GM23338 (cell line): ENCODE measurements around the gene CHD9. TPM values are rescaled to one million over a fixed set of nuclear protein-coding genes. Genes with fewer than 3 reads are reported as not detected.

Experiments
- ATAC-seq: fragments of 200-7000 bp; cut with Tn5 transposase; 3 replicates; pipeline ENCODE4 v1.9.1; 2020
- DNase-seq: peaks from one replicate; pipeline ENCODE4 v3.0.0-alpha.2; 2015; ENCODE audit warnings: low spot score
- H2AFZ ChIP-seq: fragments of 200-600 bp; sonication (generic); 2 replicates; pipeline ENCODE4 v1.8.0; 2016; ENCODE audit warnings: antibody characterized with exemption, mild to moderate bottlenecking, moderate library complexity
- H3F3A ChIP-seq: fragments of 200-600 bp; sonication (generic); replicated peaks from 2 replicates; pipeline ENCODE4 v1.8.0; 2017; ENCODE audit warnings: antibody characterized with exemption, mixed run types, low read depth
- H3K27ac ChIP-seq: fragments of 200-600 bp; sonication (generic); 2 replicates; pipeline ENCODE4 v1.6.1; 2016; ENCODE audit warnings: low read depth
- H3K27me3 ChIP-seq: fragments of 200-600 bp; sonication (generic); 2 replicates; pipeline ENCODE4 v1.8.0; 2016; ENCODE audit warnings: mild to moderate bottlenecking, mixed run types, moderate library complexity; ENCODE audit not compliant: insufficient read depth
- H3K36me3 ChIP-seq: fragments of 200-600 bp; sonication (generic); 2 replicates; pipeline ENCODE4 v1.8.0; 2016; ENCODE audit warnings: mild to moderate bottlenecking; ENCODE audit not compliant: insufficient read depth
- H3K4me1 ChIP-seq: fragments of 200-600 bp; sonication (generic); 2 replicates; pipeline ENCODE4 v1.8.0; 2016; ENCODE audit warnings: mild to moderate bottlenecking, moderate library complexity; ENCODE audit not compliant: insufficient read depth
- H3K4me2 ChIP-seq: fragments of 200-600 bp; sonication (generic); 2 replicates; pipeline ENCODE4 v1.7.1; 2017; ENCODE audit warnings: mixed run types
- H3K4me3 ChIP-seq: fragments of 200-600 bp; sonication (generic); 2 replicates; pipeline ENCODE4 v1.6.1; 2016; ENCODE audit warnings: mixed run types
- H3K79me2 ChIP-seq: fragments of 200-600 bp; sonication (generic); replicated peaks from 2 replicates; pipeline ENCODE4 v1.8.0; 2017; ENCODE audit warnings: mild to moderate bottlenecking; ENCODE audit not compliant: insufficient read depth
- H3K9me2 ChIP-seq: fragments of 200-600 bp; sonication (generic); 2 replicates; pipeline ENCODE4 v1.8.0; 2017; ENCODE audit not compliant: insufficient read depth
- H4K20me1 ChIP-seq: fragments of 200-600 bp; sonication (generic); replicated peaks from 2 replicates; pipeline ENCODE4 v1.8.0; 2017; ENCODE audit warnings: mild to moderate bottlenecking; ENCODE audit not compliant: insufficient read depth
- H3K27ac Mint-ChIP-seq: 2 replicates; pipeline ENCODE4 v1.8.0; 2020; ENCODE audit warnings: inconsistent platforms, mild to moderate bottlenecking, moderate library complexity, mixed read lengths
- H3K27me3 Mint-ChIP-seq: 3 replicates; pipeline ENCODE4 v1.8.0; 2022; ENCODE audit warnings: low read depth, mild to moderate bottlenecking, moderate library complexity, mixed read lengths, inconsistent platforms; ENCODE audit not compliant: insufficient read depth, poor library complexity
- H3K36me3 Mint-ChIP-seq: 3 replicates; pipeline ENCODE4 v1.8.0; 2021; ENCODE audit warnings: low read depth, mild to moderate bottlenecking, inconsistent platforms, moderate library complexity, mixed read lengths
- H3K4me1 Mint-ChIP-seq: 3 replicates; pipeline ENCODE4 v1.8.0; 2020; ENCODE audit warnings: mild to moderate bottlenecking, inconsistent platforms, mixed read lengths
- H3K4me3 Mint-ChIP-seq: 3 replicates; pipeline ENCODE4 v1.8.0; 2021; ENCODE audit warnings: moderate library complexity, mild to moderate bottlenecking, inconsistent platforms, mixed read lengths
- H3K9me3 Mint-ChIP-seq: 3 replicates; pipeline ENCODE4 v1.8.0; 2020; ENCODE audit warnings: moderate library complexity, mild to moderate bottlenecking, inconsistent platforms, mixed read lengths
- CREB1 ChIP-seq: fragments of 250-450 bp; sonication (Bioruptor Pico); IDR thresholded peaks from 2 replicates; pipeline ENCODE4 v1.5.0; 2020; ENCODE audit warnings: low read depth, mild to moderate bottlenecking, moderate library complexity
- CTCF ChIP-seq, 2 experiments: fragments of 200-600 bp in 1 of 2; sonication (generic) in 1 of 2; conservative IDR thresholded peaks; 2 replicates each; pipeline versions ENCODE4 v1.5.1 to v1.6.1; 2016 to 2017; ENCODE audit warnings: antibody characterized with exemption in 2 of 2, low read depth in 2 of 2, mild to moderate bottlenecking in 2 of 2, moderate library complexity in 1 of 2
- EZH2 ChIP-seq: fragments of 200-600 bp; sonication (generic); IDR thresholded peaks from one replicate; pipeline ENCODE4 v1.8.0; 2017; ENCODE audit warnings: antibody characterized with exemption, mild to moderate bottlenecking, low read depth; ENCODE audit not compliant: unreplicated experiment
- EZH2phosphoT487 ChIP-seq: fragments of 200-600 bp; sonication (generic); IDR thresholded peaks from one replicate; pipeline ENCODE4 v1.8.1; 2018; ENCODE audit warnings: antibody characterized with exemption; ENCODE audit not compliant: unreplicated experiment
- JUNB ChIP-seq: IDR thresholded peaks from one replicate; pipeline ENCODE4 v1.6.1; 2016; ENCODE audit warnings: antibody characterized with exemption; ENCODE audit not compliant: unreplicated experiment
- NANOG ChIP-seq: IDR thresholded peaks from 2 replicates; pipeline ENCODE4 v1.6.1; 2016; ENCODE audit warnings: antibody characterized with exemption, borderline replicate concordance
- POLR2AphosphoS5 ChIP-seq: IDR thresholded peaks from 2 replicates; pipeline ENCODE4 v1.6.1; 2016; ENCODE audit warnings: antibody characterized with exemption, low read depth
- REST ChIP-seq: IDR thresholded peaks from one replicate; pipeline ENCODE4 v1.6.1; 2018; ENCODE audit warnings: antibody characterized with exemption; ENCODE audit not compliant: unreplicated experiment
- STAT1 ChIP-seq: IDR thresholded peaks from one replicate; pipeline ENCODE4 v1.6.1; 2016; ENCODE audit warnings: antibody characterized with exemption; ENCODE audit not compliant: unreplicated experiment
- ZNF114 ChIP-seq: fragments of 250-450 bp; sonication (Bioruptor Pico); IDR thresholded peaks from 2 replicates; pipeline ENCODE4 v1.5.0; 2020; ENCODE audit warnings: mild to moderate bottlenecking, moderate library complexity
- ZNF331 ChIP-seq: fragments of 250-450 bp; sonication (Bioruptor Pico); IDR thresholded peaks from 2 replicates; pipeline ENCODE4 v1.5.0; 2020; ENCODE audit warnings: low read depth, mild to moderate bottlenecking, moderate library complexity
- ZNF462 ChIP-seq: fragments of 250-450 bp; sonication (Bioruptor Pico); IDR thresholded peaks from 2 replicates; pipeline ENCODE4 v1.5.0; 2020; ENCODE audit warnings: mild to moderate bottlenecking, moderate library complexity
- polyA plus RNA-seq: library from polyadenylated mRNA; unstranded; fragments of >200 nt; fragmentation: Nextera tagmentation; extraction: Ambion mirVana; gene quantifications from 2 replicates; pipeline ENCODE4 v1.2.1, GENCODE V29; 2016
- total RNA-seq: library from RNA; depleted of rRNA; stranded (reverse); fragments of >200 nt; shearing (Covaris generic); gene quantifications from 2 replicates; pipeline ENCODE4 v1.2.3, GENCODE V29; 2014
- TF ChIP-seq, protein P1 (sequence below): IDR thresholded peaks from 2 replicates; pipeline ENCODE4 v1.6.1; 2016; ENCODE audit warnings: antibody characterized with exemption

Gene CHD9
- total and polyA plus RNA-seq, 2 experiments from 2014 or later = 18.8 to 46.6 TPM

DNA sequence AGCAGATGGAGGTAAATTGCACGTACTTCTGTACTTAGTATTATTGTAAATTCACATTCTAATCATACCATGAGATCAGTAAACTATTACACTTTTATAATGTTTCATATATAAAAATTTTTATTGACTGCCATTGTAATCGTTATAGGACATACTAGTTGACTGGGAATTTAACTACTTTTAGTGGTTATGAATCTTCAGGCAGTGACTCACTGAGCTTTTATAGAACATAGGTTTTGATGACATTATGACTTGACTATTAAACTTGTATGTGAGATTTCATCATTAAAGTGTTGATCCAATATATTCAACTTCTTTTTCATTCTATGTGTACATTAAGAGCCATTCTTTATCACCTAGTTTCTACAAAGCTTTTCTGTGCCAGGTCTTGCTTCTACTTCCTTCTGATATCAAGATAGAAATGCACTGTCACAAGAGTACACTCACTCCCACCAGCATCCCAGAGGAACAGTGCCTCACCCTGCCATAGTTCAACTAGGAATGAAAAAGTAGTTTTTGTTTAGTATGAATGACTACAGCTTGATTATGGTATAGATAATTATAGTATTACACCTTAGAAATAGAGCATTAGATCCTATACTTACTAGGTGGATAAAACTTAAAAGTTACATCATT is 237.1 kb downstream of the CHD9 start:
- no peak overlapping the region for H3K27ac Mint-ChIP-seq
- no peak overlapping the region for H3K27ac ChIP-seq
- no peaks in the 10 kb centered on the region for H3K27me3 Mint-ChIP-seq
- H3K4me1 Mint-ChIP-seq = no peaks in the 10 kb centered on the region
- TF ChIP-seq, protein P1, sequence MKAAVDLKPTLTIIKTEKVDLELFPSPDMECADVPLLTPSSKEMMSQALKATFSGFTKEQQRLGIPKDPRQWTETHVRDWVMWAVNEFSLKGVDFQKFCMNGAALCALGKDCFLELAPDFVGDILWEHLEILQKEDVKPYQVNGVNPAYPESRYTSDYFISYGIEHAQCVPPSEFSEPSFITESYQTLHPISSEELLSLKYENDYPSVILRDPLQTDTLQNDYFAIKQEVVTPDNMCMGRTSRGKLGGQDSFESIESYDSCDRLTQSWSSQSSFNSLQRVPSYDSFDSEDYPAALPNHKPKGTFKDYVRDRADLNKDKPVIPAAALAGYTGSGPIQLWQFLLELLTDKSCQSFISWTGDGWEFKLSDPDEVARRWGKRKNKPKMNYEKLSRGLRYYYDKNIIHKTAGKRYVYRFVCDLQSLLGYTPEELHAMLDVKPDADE = no peak
- TF ChIP-seq EZH2phosphoT487 (no peak), NANOG (no peak), ZNF114 (CRISPR knock-in tag) (no peak), CREB1 (CRISPR knock-in tag) (no peak), CTCF (conservative IDR thresholded peaks at IDR 0.05; ENCODE audit: low read depth in 2 of 2) (no peak), POLR2AphosphoS5 (no peak), EZH2 (no peak), JUNB (no peak), ZNF331 (CRISPR knock-in tag) (no peak), STAT1 (no peak), ZNF462 (CRISPR knock-in tag) (no peak), REST (no peak)
- no peaks in the 10 kb centered on the region for H3K9me2 ChIP-seq
- peaks cover 88% of the 10 kb centered on the region for H3K36me3 Mint-ChIP-seq
- no peaks in the 10 kb centered on the region; the same call in 1 of the 2 replicates for H3K36me3 ChIP-seq
- no peaks in the 10 kb centered on the region for H3K79me2 ChIP-seq
- H3K4me1 ChIP-seq = no peaks in the 10 kb centered on the region
- H2AFZ ChIP-seq = no peak overlapping the region
- ATAC-seq (no peak), DNase-seq (no peak)
- H3K9me3 Mint-ChIP-seq = no peaks in the 10 kb centered on the region
- H3K4me3 Mint-ChIP-seq = no peak overlapping the region
- H3K4me3 ChIP-seq = no peak overlapping the region
- H4K20me1 ChIP-seq = no peaks in the 10 kb centered on the region
- no peak overlapping the region for H3K4me2 ChIP-seq
- H3F3A ChIP-seq = no peaks in the 10 kb centered on the region
- no peaks in the 10 kb centered on the region for H3K27me3 ChIP-seq
